Right atrium auricular region (tissue), 2 donors: ENCODE data around the gene SLC25A2. TPM values are rescaled to one million over a fixed set of nuclear protein-coding genes. Genes with fewer than 3 reads are reported as not detected.
"Not testable (repeated sequence)": the region's sequence is repeated elsewhere in the genome, so short reads cannot be mapped to it uniquely, and the experiment has no call there.

Experiments used
- DNase-seq: peaks from one replicate; pipeline ENCODE4 v3.0.0-alpha.2; 2019; ENCODE audit warnings: low spot score
- H3K27ac ChIP-seq, 2 donors: fragments of 200-600 bp; sonication (generic); 1 replicate in 1 of 2; 2 replicates in 1 of 2; pipeline ENCODE4 v1.5.1; 2016 to 2019
- H3K27me3 ChIP-seq, 2 donors: fragments of 200-600 bp; sonication (generic); one replicate each; pipeline versions ENCODE4 v1.5.1 to v1.6.0; 2017 to 2019
- H3K36me3 ChIP-seq: fragments of 200-600 bp; sonication (generic); one replicate; pipeline ENCODE4 v1.5.1; 2016
- H3K4me1 ChIP-seq, 2 donors: fragments of 200-600 bp; sonication (generic); one replicate each; pipeline versions ENCODE4 v1.5.1 to v1.6.0; 2017 to 2019
- H3K4me3 ChIP-seq, 2 donors: fragments of 200-600 bp; sonication (generic); 1 replicate in 1 of 2; 2 replicates in 1 of 2; pipeline ENCODE4 v1.5.1; 2017 to 2019; ENCODE audit warnings: mild to moderate bottlenecking in 1 of 2, moderate library complexity in 1 of 2
- H3K9me3 ChIP-seq, 2 donors: fragments of 200-600 bp; sonication (generic); one replicate each; pipeline ENCODE4 v1.5.1; 2019
- CTCF ChIP-seq, 2 donors: fragments of 200-600 bp; sonication (generic); IDR thresholded peaks; one replicate each; pipeline ENCODE4 v1.5.1; 2019; ENCODE audit warnings: antibody characterized with exemption in 2 of 2
- total RNA-seq, 2 donors: library from RNA; depleted of rRNA; stranded (reverse); fragments of >200 nt; gene quantifications; one replicate each; pipeline ENCODE4 v1.1.0, GENCODE V29; 2016

Gene SLC25A2
- total RNA-seq, 2 donors from 2014 or later: not detected

DNA sequence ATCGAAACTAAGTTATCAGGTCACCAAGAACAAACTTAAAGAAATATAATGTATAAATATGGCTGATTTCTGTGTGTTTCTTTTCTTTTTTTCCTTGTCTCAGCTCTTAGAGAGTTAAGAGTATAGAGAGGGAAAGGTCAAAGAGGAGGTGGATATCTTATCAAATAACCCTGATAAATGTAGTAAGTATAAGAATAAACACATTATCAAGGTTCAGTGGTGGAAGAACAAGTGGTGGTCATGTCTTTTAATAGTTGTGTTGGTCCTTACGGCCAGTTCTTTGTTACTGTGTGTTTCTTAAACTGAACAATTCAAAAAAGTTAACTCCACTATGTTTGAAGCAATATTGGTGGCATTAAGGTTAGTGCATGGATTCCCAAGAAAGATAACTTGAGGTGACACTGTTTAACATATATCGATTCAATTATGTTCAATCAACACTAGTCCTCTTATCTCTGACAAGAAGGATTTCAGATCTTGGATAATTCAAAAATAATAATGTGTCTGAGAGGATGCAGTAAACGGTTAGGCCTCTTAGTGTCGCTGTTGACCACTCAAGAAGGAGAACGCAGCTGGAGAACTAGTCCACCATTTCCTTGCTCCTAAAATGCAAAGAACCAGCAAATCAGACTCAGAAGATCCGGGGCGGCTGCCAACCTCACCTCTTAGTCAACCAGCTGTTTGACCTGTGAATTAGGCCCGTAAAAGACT, 39.5 kb upstream of the SLC25A2 start, which contains the start of gene PCDHGA3:
Gene PCDHGA3 (plus strand): TSS at position 588 of the 711 bp plus-strand sequence. CDS start 205 bp downstream, outside the sequence.
- Histone ChIP-seq H3K4me3 (peak within 1 kb of the TSS; percentile 35 to 48), H3K4me1 (no peaks in the 10 kb centered on the region), H3K27me3 (no peaks in the 10 kb centered on the region), H3K36me3 (no peaks in the 10 kb centered on the region), H3K27ac (peak within 1 kb of the TSS; percentile 67 to 68), H3K9me3 (peaks cover 33 to 79% of the 10 kb centered on the region in 2 donors)
- no peak for DNase-seq
- peak; percentile 31 to 66 for TF ChIP-seq CTCF (IDR thresholded peaks at IDR 0.05)

DNA sequence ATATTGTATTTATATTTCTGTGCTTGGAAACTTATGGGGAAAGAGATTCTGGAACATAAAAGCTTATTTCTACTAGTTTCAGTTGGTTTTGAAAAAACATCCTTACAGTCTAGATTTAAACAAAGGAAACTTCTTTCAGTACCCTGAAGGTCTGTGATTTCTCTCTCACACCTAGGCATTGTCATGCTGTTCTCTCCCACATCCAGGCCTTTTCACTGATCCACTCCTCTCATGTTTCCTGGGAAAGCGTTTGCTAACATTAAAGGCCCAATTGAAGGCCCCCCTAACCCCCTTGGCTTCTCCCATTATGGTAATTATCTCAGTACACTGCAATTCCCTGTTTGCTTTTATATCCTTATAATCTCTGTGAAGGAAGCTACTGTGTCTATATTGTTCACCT, 38.9 kb upstream of the SLC25A2 start:
- H3K27ac ChIP-seq: peak overlapping the region; percentile 46 to 67
- TF ChIP-seq CTCF (IDR thresholded peaks at IDR 0.05): no peak
- H3K36me3 ChIP-seq: no peaks in the 10 kb centered on the region
- H3K9me3 ChIP-seq: peaks cover 33 to 79% of the 10 kb centered on the region in 2 donors
- DNase-seq: no peak
- no peaks in the 10 kb centered on the region for H3K27me3 ChIP-seq
- no peak overlapping the region for H3K4me3 ChIP-seq
- no peaks in the 10 kb centered on the region for H3K4me1 ChIP-seq

DNA sequence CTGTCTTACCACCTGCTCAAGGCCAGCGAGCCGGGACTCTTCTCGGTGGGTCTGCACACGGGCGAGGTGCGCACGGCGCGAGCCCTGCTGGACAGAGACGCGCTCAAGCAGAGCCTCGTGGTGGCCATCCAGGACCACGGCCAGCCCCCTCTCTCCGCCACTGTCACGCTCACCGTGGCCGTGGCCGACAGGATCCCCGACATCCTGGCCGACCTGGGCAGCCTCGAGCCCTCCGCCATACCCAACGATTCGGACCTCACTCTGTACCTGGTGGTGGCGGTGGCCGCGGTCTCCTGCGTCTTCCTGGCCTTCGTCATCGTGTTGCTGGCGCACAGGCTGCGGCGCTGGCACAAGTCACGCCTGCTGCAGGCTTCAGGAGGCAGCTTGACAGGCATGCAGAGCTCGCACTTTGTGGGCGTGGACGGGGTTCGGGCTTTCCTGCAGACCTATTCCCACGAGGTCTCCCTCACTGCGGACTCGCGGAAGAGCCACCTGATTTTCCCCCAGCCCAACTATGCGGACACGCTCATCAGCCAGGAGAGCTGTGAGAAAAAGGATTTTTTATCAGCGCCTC, 37.0 kb upstream of the SLC25A2 start:
- H3K4me3 ChIP-seq, H3K4me1 ChIP-seq, H3K27me3 ChIP-seq, H3K36me3 ChIP-seq, DNase-seq, H3K27ac ChIP-seq: not testable (repeated sequence)
- peaks cover 28 to 84% of the 10 kb centered on the region in 2 donors for H3K9me3 ChIP-seq

DNA sequence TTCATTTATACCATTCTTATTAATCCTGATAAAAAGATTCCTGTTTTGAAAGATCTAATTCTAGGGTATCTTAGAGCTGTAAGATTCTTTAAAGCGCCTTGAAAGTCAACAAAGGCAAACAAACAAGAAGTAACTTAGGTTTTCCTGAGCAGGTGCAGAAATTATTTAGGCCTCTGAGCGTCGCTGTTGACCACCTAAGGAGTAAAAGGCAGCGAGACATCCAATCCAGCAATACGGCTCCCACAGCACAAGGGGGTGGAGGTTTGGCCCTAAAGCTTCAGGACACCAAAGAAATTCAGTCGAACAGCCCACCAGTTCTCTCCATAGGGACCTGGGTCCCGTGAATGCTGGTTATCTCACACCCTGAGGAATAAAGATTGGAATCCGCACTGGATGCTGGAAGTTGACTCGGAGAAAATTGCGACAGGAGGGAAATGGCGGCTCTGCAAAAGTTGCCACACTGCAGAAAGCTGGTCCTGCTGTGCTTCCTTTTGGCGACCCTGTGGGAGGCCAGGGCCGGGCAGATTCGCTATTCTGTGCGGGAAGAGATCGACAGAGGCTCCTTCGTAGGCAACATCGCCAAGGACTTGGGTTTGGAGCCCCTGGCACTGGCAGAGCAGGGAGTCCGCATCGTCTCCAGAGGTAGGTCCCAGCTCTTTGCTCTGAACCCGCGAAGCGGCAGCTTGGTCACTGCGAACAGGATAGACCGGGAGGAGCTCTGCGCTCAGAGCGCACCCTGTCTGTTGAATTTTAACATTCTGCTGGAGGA, 34.9 kb upstream of the SLC25A2 start, which contains the start of gene PCDHGA2:
Gene PCDHGA2 (plus strand): TSS at position 223 of the 769 bp plus-strand sequence.
- peak within 1 kb of the TSS; percentile 34 to 50 for H3K4me3 ChIP-seq
- peaks cover 15 to 86% of the 10 kb centered on the region in 2 donors for H3K9me3 ChIP-seq
- H3K4me1 ChIP-seq: no peaks in the 10 kb centered on the region
- no peaks in the 10 kb centered on the region for H3K36me3 ChIP-seq
- H3K27ac ChIP-seq: peak within 1 kb of the TSS; percentile 65 to 71
- TF ChIP-seq CTCF (IDR thresholded peaks at IDR 0.05): peak in 1 of 2 donors; percentile 74
- no peaks in the 10 kb centered on the region for H3K27me3 ChIP-seq
- no peak for DNase-seq

GRCh38 chr5:141332571-141332970, 28.7 kb upstream of the SLC25A2 start:
- H3K4me3 ChIP-seq, H3K27me3 ChIP-seq: not testable (repeated sequence)
- H3K9me3 ChIP-seq: peaks cover 3 to 91% of the 10 kb centered on the region in 2 donors

GRCh38 chr5:141330299-141331080, 26.6 kb upstream of the SLC25A2 start, which contains the start of gene PCDHGA1:
Gene PCDHGA1 (plus strand): TSS chr5:141330514.
- Histone ChIP-seq H3K27ac (peak within 1 kb of the TSS in 1 of 2 donors; percentile 61), H3K27me3 (no peaks in the 10 kb centered on the region), H3K4me3 (peak within 1 kb of the TSS; percentile 23 to 25), H3K4me1 (no peaks in the 10 kb centered on the region), H3K36me3 (no peaks in the 10 kb centered on the region), H3K9me3 (peaks cover 3 to 79% of the 10 kb centered on the region in 2 donors)
- peak in 1 of 2 donors; percentile 63 for TF ChIP-seq CTCF (IDR thresholded peaks at IDR 0.05)
- DNase-seq: no peak

More at GRCh38 chr5:141332571-141332970, 28.7 kb upstream of the SLC25A2 start:
- H3K36me3 ChIP-seq, H3K4me1 ChIP-seq, H3K27ac ChIP-seq, DNase-seq: not testable (repeated sequence)
